Hepatocyte (in vitro differentiated cells): ENCODE results near the gene FGF10. TPM values are rescaled to one million over a fixed set of nuclear protein-coding genes. Genes with fewer than 3 reads are reported as not detected.
A peak's percentile ranks its signal among the peaks of the same experiment; 100 is the strongest.

Experiments used
- DNase-seq: peaks from one replicate; pipeline ENCODE4 v3.0.0-alpha.2; 2016; ENCODE audit warnings: low spot score
- H2AFZ ChIP-seq: fragments of 200-600 bp; sonication (generic); 2 replicates; pipeline ENCODE4 v1.6.0; 2016; ENCODE audit warnings: antibody characterized with exemption, mild to moderate bottlenecking
- H3K27ac ChIP-seq: fragments of 200-600 bp; sonication (generic); 2 replicates; pipeline ENCODE4 v1.5.1; 2016; ENCODE audit warnings: mild to moderate bottlenecking
- H3K27me3 ChIP-seq: fragments of 200-600 bp; sonication (generic); 2 replicates; pipeline ENCODE4 v1.6.1; 2016
- H3K36me3 ChIP-seq: fragments of 200-600 bp; sonication (generic); replicated peaks from 2 replicates; pipeline ENCODE4 v1.5.1; 2016; ENCODE audit warnings: low read depth; ENCODE audit not compliant: insufficient read depth
- H3K4me1 ChIP-seq: fragments of 200-600 bp; sonication (generic); 2 replicates; pipeline ENCODE4 v1.5.1; 2016; ENCODE audit warnings: mild to moderate bottlenecking, moderate library complexity; ENCODE audit not compliant: insufficient read depth
- H3K4me2 ChIP-seq: fragments of 200-600 bp; sonication (generic); 2 replicates; pipeline ENCODE4 v1.6.0; 2016
- H3K4me3 ChIP-seq: fragments of 200-600 bp; sonication (generic); 2 replicates; pipeline ENCODE4 v1.5.1; 2016; ENCODE audit warnings: mild to moderate bottlenecking
- H3K79me2 ChIP-seq: fragments of 200-600 bp; sonication (generic); 2 replicates; pipeline ENCODE4 v1.6.0; 2017; ENCODE audit warnings: mild to moderate bottlenecking
- H3K9me2 ChIP-seq: fragments of 200-600 bp; sonication (generic); replicated peaks from 2 replicates; pipeline ENCODE4 v1.6.0; 2017; ENCODE audit warnings: mild to moderate bottlenecking; ENCODE audit not compliant: insufficient read depth
- H3K9me3 ChIP-seq: fragments of 200-600 bp; sonication (generic); 2 replicates; pipeline ENCODE4 v1.5.1; 2016; ENCODE audit warnings: low read depth, mild to moderate bottlenecking
- H4K20me1 ChIP-seq: fragments of 200-600 bp; sonication (generic); 2 replicates; pipeline ENCODE4 v1.6.0; 2016; ENCODE audit warnings: mild to moderate bottlenecking; ENCODE audit not compliant: insufficient read depth, poor library complexity, severe bottlenecking
- CTCF ChIP-seq: fragments of 200-600 bp; sonication (generic); IDR thresholded peaks from 2 replicates; pipeline ENCODE4 v1.5.1; 2016; ENCODE audit warnings: antibody characterized with exemption, mild to moderate bottlenecking; ENCODE audit not compliant: poor library complexity
- EZH2 ChIP-seq: fragments of 200-600 bp; sonication (generic); IDR thresholded peaks from 2 replicates; pipeline ENCODE4 v1.6.1; 2016; ENCODE audit warnings: antibody characterized with exemption, mild to moderate bottlenecking, borderline replicate concordance
- EZH2phosphoT487 ChIP-seq: fragments of 200-600 bp; sonication (generic); IDR thresholded peaks from one replicate; pipeline ENCODE4 v1.6.1; 2018; ENCODE audit warnings: antibody characterized with exemption, mild to moderate bottlenecking, low read depth, moderate library complexity; ENCODE audit not compliant: unreplicated experiment, severe bottlenecking
- WGBS: methylation state at CpG from one replicate; pipeline ENCODE4 v1.1.6; 2016; ENCODE audit warnings: low lambda C conversion rate; ENCODE audit errors: missing lambda C conversion rate; 5-methylcytosine and 5-hydroxymethylcytosine counted together
- polyA plus RNA-seq: library from polyadenylated mRNA; unstranded; fragments of >200 nt; fragmentation: Nextera tagmentation; extraction: Ambion mirVana; gene quantifications from 2 replicates; pipeline ENCODE4 v1.2.1, GENCODE V29; 2016
- total RNA-seq: library from RNA; depleted of rRNA; stranded (reverse); fragments of >200 nt; gene quantifications from 2 replicates; pipeline ENCODE4 v1.2.3, GENCODE V29; 2014

The FGF10 gene
- total RNA-seq = 6.1 and 6.2 TPM in 2 replicates
- polyA plus RNA-seq = 2.9 and 5.1 TPM in 2 replicates

GRCh38 chr5:44389090-44389822, at the start of gene FGF10:
Gene FGF10 (minus strand): TSS chr5:44389420. CDS start chr5:44388682, 738 bp downstream.
- Histone ChIP-seq H3K27me3 (peaks cover 65% of the 10 kb centered on the region), H3K27ac (peak within 1 kb of the TSS; percentile 51), H3K4me1 (no peaks in the 10 kb centered on the region), H3K9me2 (no peaks in the 10 kb centered on the region), H2AFZ (peak within 1 kb of the TSS; percentile 46), H3K36me3 (no peaks in the 10 kb centered on the region), H3K4me2 (peak within 1 kb of the TSS; percentile 92), H4K20me1 (no peaks in the 10 kb centered on the region), H3K4me3 (peak within 1 kb of the TSS; percentile 55), H3K79me2 (no peaks in the 10 kb centered on the region), H3K9me3 (no peaks in the 10 kb centered on the region)
- DNase-seq = peak; percentile 48
- TF ChIP-seq EZH2phosphoT487 = no peak
- no peak for TF ChIP-seq EZH2
- no peak for TF ChIP-seq CTCF
- 2% methylated on average over 18 of the region's 35 CpGs for WGBS

GRCh38 chr5:44426944-44427343, 37.7 kb upstream of the FGF10 start:
- DNase-seq = no peak
- no peak overlapping the region for H2AFZ ChIP-seq
- no peaks in the 10 kb centered on the region for H3K9me3 ChIP-seq
- no peaks in the 10 kb centered on the region for H4K20me1 ChIP-seq
- no peaks in the 10 kb centered on the region for H3K36me3 ChIP-seq
- TF ChIP-seq EZH2 = no peak
- no peak for TF ChIP-seq CTCF
- TF ChIP-seq EZH2phosphoT487 = no peak
- H3K9me2 ChIP-seq = no peaks in the 10 kb centered on the region
- no peaks in the 10 kb centered on the region for H3K27me3 ChIP-seq
- WGBS = 92% methylated on average over 1 of the region's 1 CpG
- H3K4me3 ChIP-seq = no peak overlapping the region
- no peaks in the 10 kb centered on the region for H3K4me1 ChIP-seq
- no peaks in the 10 kb centered on the region for H3K79me2 ChIP-seq
- no peak overlapping the region for H3K4me2 ChIP-seq
- no peak overlapping the region for H3K27ac ChIP-seq

GRCh38 chr5:44412286-44412685, 23.1 kb upstream of the FGF10 start:
- Histone ChIP-seq H2AFZ (no peak overlapping the region), H3K4me2 (no peak overlapping the region), H3K9me2 (no peaks in the 10 kb centered on the region), H3K4me3 (no peak overlapping the region), H3K27ac (no peak overlapping the region), H3K79me2 (no peaks in the 10 kb centered on the region), H3K9me3 (no peaks in the 10 kb centered on the region), H3K4me1 (no peaks in the 10 kb centered on the region), H3K27me3 (no peaks in the 10 kb centered on the region), H4K20me1 (no peaks in the 10 kb centered on the region), H3K36me3 (no peaks in the 10 kb centered on the region)
- no peak for DNase-seq
- no peak for TF ChIP-seq EZH2
- no peak for TF ChIP-seq EZH2phosphoT487
- no peak for TF ChIP-seq CTCF
- 92% methylated on average over 3 of the region's 3 CpGs for WGBS
